ENCODE measurements around the gene HS2ST1. TPM values are rescaled to one million over a fixed set of nuclear protein-coding genes. Genes with fewer than 3 reads are reported as not detected.

Gene HS2ST1
- total and polyA plus RNA-seq, 4 donors: 5.4 to 11.8 (median 8.2) TPM

DNA sequence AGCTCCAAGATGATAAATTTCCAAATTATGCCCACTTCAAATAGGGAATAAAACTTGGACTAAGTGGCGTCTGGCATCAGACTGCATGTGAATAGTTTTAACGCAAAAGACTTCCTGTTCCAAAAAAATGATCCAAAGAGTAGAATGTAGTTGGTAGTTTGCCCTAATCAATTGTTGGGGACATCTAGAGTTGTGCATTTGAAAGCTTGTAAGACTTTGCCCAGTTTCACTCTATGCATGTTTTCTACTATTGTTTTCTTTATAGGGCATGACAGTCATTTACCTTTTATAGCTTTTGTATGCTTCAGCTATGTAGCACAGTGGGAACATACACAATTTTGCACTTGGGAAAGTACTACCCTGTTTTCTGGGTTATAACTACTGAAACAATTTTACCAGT lies 86.0 kb downstream of the HS2ST1 start:
- DNase-seq (ENCODE audit: low spot score): no peak
- no peaks in the 10 kb centered on the region for H3K9me3 ChIP-seq (ENCODE audit: control insufficient read depth in 4 of 4, low read length in 3 of 4)
- H3K4me1 ChIP-seq (ENCODE audit: control insufficient read depth in 4 of 4, insufficient read depth in 4 of 4, low read length in 3 of 4): peaks cover 0 to 4% (median 2%) of the 10 kb centered on the region in 4 donors
- WGBS: 14% methylated on average over 2 of the region's 2 CpGs
- TF ChIP-seq HNF4G (IDR thresholded peaks at IDR 0.05): peak; percentile 5
- peak; percentile 43 to 45 for TF ChIP-seq HNF4A (conservative IDR thresholded peaks at IDR 0.05)
- TF ChIP-seq JUND (IDR thresholded peaks at IDR 0.05): no peak
- H3K27ac ChIP-seq (ENCODE audit: low read depth in 1 of 2, low read length in 2 of 2): no peak overlapping the region
- no peaks in the 10 kb centered on the region for H3K36me3 ChIP-seq (ENCODE audit: control insufficient read depth in 4 of 4, insufficient read depth in 3 of 4, low read depth in 1 of 4, low read length in 3 of 4)
- no peak overlapping the region for H3K4me3 ChIP-seq (ENCODE audit: low read depth in 1 of 3, low read length in 3 of 3)
- no peak overlapping the region for H3K9ac ChIP-seq (ENCODE audit: low read depth in 1 of 2, low read length in 2 of 2)
- no peaks in the 10 kb centered on the region for H3K27me3 ChIP-seq (ENCODE audit: control insufficient read depth in 4 of 4, insufficient read depth in 4 of 4, low read length in 3 of 4)

- Histone ChIP-seq H3K4me3 (ENCODE audit: low read depth in 1 of 3, low read length in 3 of 3) (no peak overlapping the region), H3K36me3 (ENCODE audit: control insufficient read depth in 4 of 4, insufficient read depth in 3 of 4, low read depth in 1 of 4, low read length in 3 of 4) (no peaks in the 10 kb centered on the region), H3K27ac (ENCODE audit: low read depth in 1 of 2, low read length in 2 of 2) (no peak overlapping the region), H3K4me1 (ENCODE audit: control insufficient read depth in 4 of 4, insufficient read depth in 4 of 4, low read length in 3 of 4) (peaks cover 0 to 4% (median 2%) of the 10 kb centered on the region in 4 donors), H3K9ac (ENCODE audit: low read depth in 1 of 2, low read length in 2 of 2) (no peak overlapping the region), H3K27me3 (ENCODE audit: control insufficient read depth in 4 of 4, insufficient read depth in 4 of 4, low read length in 3 of 4) (no peaks in the 10 kb centered on the region), H3K9me3 (ENCODE audit: control insufficient read depth in 4 of 4, low read length in 3 of 4) (no peaks in the 10 kb centered on the region)
- no peak for DNase-seq (ENCODE audit: low spot score)
- WGBS: 96% methylated on average over 1 of the region's 1 CpG
- no peak for TF ChIP-seq FOXA2 (IDR thresholded peaks at IDR 0.05)
- TF ChIP-seq, protein P1, sequence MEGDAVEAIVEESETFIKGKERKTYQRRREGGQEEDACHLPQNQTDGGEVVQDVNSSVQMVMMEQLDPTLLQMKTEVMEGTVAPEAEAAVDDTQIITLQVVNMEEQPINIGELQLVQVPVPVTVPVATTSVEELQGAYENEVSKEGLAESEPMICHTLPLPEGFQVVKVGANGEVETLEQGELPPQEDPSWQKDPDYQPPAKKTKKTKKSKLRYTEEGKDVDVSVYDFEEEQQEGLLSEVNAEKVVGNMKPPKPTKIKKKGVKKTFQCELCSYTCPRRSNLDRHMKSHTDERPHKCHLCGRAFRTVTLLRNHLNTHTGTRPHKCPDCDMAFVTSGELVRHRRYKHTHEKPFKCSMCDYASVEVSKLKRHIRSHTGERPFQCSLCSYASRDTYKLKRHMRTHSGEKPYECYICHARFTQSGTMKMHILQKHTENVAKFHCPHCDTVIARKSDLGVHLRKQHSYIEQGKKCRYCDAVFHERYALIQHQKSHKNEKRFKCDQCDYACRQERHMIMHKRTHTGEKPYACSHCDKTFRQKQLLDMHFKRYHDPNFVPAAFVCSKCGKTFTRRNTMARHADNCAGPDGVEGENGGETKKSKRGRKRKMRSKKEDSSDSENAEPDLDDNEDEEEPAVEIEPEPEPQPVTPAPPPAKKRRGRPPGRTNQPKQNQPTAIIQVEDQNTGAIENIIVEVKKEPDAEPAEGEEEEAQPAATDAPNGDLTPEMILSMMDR (IDR thresholded peaks at IDR 0.05; ENCODE audit: low read depth, low read length, missing input control): no peak
- no peak for TF ChIP-seq RXRA (IDR thresholded peaks at IDR 0.05)
- no peak for TF ChIP-seq YY1 (IDR thresholded peaks at IDR 0.05)
Measured at GRCh38 chr1:87004857-87005256, 90.4 kb downstream of the HS2ST1 start.

DNA sequence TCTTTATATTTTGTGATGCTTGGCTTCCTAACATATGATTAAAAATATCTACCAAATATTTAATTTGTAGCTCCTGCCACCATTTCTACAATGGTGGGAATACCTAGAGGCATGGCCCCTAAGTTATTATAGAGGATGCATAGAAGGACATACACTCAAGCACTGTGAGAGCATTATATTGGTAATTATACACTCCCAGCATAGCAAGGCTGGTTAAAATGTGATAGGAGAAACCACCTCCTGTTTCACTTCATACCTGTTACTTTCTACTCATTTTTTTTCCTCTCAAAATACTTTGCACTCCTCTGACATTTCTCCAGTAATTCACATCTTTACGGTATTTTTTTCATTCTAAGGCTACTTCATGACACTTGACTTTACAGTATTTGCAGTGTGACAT lies 92.9 kb downstream of the HS2ST1 start:
- TF ChIP-seq, protein P2, sequence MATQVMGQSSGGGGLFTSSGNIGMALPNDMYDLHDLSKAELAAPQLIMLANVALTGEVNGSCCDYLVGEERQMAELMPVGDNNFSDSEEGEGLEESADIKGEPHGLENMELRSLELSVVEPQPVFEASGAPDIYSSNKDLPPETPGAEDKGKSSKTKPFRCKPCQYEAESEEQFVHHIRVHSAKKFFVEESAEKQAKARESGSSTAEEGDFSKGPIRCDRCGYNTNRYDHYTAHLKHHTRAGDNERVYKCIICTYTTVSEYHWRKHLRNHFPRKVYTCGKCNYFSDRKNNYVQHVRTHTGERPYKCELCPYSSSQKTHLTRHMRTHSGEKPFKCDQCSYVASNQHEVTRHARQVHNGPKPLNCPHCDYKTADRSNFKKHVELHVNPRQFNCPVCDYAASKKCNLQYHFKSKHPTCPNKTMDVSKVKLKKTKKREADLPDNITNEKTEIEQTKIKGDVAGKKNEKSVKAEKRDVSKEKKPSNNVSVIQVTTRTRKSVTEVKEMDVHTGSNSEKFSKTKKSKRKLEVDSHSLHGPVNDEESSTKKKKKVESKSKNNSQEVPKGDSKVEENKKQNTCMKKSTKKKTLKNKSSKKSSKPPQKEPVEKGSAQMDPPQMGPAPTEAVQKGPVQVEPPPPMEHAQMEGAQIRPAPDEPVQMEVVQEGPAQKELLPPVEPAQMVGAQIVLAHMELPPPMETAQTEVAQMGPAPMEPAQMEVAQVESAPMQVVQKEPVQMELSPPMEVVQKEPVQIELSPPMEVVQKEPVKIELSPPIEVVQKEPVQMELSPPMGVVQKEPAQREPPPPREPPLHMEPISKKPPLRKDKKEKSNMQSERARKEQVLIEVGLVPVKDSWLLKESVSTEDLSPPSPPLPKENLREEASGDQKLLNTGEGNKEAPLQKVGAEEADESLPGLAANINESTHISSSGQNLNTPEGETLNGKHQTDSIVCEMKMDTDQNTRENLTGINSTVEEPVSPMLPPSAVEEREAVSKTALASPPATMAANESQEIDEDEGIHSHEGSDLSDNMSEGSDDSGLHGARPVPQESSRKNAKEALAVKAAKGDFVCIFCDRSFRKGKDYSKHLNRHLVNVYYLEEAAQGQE (IDR thresholded peaks at IDR 0.05): no peak
- TF ChIP-seq, protein P3, sequence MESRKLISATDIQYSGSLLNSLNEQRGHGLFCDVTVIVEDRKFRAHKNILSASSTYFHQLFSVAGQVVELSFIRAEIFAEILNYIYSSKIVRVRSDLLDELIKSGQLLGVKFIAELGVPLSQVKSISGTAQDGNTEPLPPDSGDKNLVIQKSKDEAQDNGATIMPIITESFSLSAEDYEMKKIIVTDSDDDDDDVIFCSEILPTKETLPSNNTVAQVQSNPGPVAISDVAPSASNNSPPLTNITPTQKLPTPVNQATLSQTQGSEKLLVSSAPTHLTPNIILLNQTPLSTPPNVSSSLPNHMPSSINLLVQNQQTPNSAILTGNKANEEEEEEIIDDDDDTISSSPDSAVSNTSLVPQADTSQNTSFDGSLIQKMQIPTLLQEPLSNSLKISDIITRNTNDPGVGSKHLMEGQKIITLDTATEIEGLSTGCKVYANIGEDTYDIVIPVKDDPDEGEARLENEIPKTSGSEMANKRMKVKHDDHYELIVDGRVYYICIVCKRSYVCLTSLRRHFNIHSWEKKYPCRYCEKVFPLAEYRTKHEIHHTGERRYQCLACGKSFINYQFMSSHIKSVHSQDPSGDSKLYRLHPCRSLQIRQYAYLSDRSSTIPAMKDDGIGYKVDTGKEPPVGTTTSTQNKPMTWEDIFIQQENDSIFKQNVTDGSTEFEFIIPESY (IDR thresholded peaks at IDR 0.05): no peak
- no peak for TF ChIP-seq FOXA2 (IDR thresholded peaks at IDR 0.05)
- no peak for TF ChIP-seq FOXA1 (IDR thresholded peaks at IDR 0.05)
- no peak for TF ChIP-seq TAF1 (conservative IDR thresholded peaks at IDR 0.05)
- no peak for TF ChIP-seq HNF4G (IDR thresholded peaks at IDR 0.05)
- no peak for TF ChIP-seq MAX (IDR thresholded peaks at IDR 0.05)
- TF ChIP-seq YY1 (IDR thresholded peaks at IDR 0.05): no peak
- no peak for TF ChIP-seq SP1 (IDR thresholded peaks at IDR 0.05)
- TF ChIP-seq NR2F2 (IDR thresholded peaks at IDR 0.05): no peak
- no peak for TF ChIP-seq HNF4A (conservative IDR thresholded peaks at IDR 0.05)
- TF ChIP-seq RXRA (IDR thresholded peaks at IDR 0.05): no peak
- no peak for TF ChIP-seq EGR1 (IDR thresholded peaks at IDR 0.05; ENCODE audit: low read depth in 2 of 2)
- TF ChIP-seq JUND (IDR thresholded peaks at IDR 0.05): no peak
- no peak for TF ChIP-seq GABPA (IDR thresholded peaks at IDR 0.05 in 1 of 2, conservative IDR thresholded peaks at IDR 0.05 in 1 of 2)
- TF ChIP-seq, protein P4, sequence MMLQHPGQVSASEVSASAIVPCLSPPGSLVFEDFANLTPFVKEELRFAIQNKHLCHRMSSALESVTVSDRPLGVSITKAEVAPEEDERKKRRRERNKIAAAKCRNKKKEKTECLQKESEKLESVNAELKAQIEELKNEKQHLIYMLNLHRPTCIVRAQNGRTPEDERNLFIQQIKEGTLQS (IDR thresholded peaks at IDR 0.05): no peak
- TF ChIP-seq RAD21 (IDR thresholded peaks at IDR 0.05): no peak
- TF ChIP-seq, protein P1 (IDR thresholded peaks at IDR 0.05; ENCODE audit: low read depth, low read length, missing input control): no peak
- H3K4me1 ChIP-seq (ENCODE audit: control insufficient read depth in 4 of 4, insufficient read depth in 4 of 4, low read length in 3 of 4): no peaks in the 10 kb centered on the region
- no peaks in the 10 kb centered on the region for H3K9me3 ChIP-seq (ENCODE audit: control insufficient read depth in 4 of 4, low read length in 3 of 4)
- H3K27me3 ChIP-seq (ENCODE audit: control insufficient read depth in 4 of 4, insufficient read depth in 4 of 4, low read length in 3 of 4): no peaks in the 10 kb centered on the region
- H3K4me3 ChIP-seq (ENCODE audit: low read depth in 1 of 3, low read length in 3 of 3): no peak overlapping the region
- 97% methylated on average over 1 of the region's 1 CpG for WGBS
- H3K27ac ChIP-seq (ENCODE audit: low read depth in 1 of 2, low read length in 2 of 2): no peak overlapping the region
- DNase-seq (ENCODE audit: low spot score): no peak
- no peaks in the 10 kb centered on the region for H3K36me3 ChIP-seq (ENCODE audit: control insufficient read depth in 4 of 4, insufficient read depth in 3 of 4, low read depth in 1 of 4, low read length in 3 of 4)
- no peak overlapping the region for H3K9ac ChIP-seq (ENCODE audit: low read depth in 1 of 2, low read length in 2 of 2)

All from liver (tissue), 9 donors.